Lung microvascular endothelial cell (primary cell): ENCODE results near the gene FAM3A. TPM values are rescaled to one million over a fixed set of nuclear protein-coding genes. Genes with fewer than 3 reads are reported as not detected.

Source experiments
- DNase-seq, 2 donors: peaks; one replicate each; pipeline versions ENCODE4 v3.0.0 to v3.0.0-alpha.2; 2010; ENCODE audit warnings: low read depth in 2 of 2
- total RNA-seq: library from RNA; depleted of rRNA; stranded (reverse); fragments of >200 nt; gene quantifications from 2 replicates; pipeline ENCODE4 v1.2.1, GENCODE V29; 2014

The FAM3A gene
- total RNA-seq, 1 donor from 2014 or later: 20.8 TPM

DNA sequence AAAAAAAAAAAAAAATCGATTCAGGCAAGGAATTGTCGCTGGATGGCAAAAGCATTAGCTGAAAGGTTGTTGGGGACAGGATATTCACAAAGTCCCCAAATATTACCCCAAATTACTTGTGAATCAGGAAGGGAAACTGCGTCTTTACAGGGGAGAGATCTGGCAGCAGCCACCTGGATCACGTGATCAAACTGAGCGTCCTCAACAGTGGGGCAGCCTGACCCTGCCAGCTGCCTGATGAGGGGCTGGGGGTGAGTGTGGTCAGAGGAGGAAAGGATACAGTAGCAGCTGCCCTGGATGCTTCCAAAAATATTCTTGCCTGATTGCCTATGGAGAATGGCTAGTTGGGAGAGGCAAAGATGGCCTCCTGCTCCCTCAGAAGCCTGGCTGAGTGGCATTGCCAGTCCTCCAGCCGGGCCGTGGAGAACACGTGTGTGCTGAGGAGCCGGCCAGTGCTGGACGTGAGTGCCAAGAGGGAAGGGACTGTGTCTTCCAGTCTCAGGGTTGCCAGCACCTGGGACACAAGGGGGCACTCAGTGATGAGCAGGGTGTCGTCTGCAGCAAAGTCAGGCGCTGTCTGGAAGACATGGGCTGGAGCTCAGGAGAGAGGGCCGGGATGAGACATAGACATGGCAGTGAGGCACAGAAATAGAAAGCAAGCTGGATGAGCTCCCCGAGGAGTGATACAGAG is 34.0 kb downstream of the FAM3A start:
- DNase-seq: no peak

GRCh38 chrX:154481195-154481594 is 34.8 kb downstream of the FAM3A start:
- DNase-seq: no peak

DNA sequence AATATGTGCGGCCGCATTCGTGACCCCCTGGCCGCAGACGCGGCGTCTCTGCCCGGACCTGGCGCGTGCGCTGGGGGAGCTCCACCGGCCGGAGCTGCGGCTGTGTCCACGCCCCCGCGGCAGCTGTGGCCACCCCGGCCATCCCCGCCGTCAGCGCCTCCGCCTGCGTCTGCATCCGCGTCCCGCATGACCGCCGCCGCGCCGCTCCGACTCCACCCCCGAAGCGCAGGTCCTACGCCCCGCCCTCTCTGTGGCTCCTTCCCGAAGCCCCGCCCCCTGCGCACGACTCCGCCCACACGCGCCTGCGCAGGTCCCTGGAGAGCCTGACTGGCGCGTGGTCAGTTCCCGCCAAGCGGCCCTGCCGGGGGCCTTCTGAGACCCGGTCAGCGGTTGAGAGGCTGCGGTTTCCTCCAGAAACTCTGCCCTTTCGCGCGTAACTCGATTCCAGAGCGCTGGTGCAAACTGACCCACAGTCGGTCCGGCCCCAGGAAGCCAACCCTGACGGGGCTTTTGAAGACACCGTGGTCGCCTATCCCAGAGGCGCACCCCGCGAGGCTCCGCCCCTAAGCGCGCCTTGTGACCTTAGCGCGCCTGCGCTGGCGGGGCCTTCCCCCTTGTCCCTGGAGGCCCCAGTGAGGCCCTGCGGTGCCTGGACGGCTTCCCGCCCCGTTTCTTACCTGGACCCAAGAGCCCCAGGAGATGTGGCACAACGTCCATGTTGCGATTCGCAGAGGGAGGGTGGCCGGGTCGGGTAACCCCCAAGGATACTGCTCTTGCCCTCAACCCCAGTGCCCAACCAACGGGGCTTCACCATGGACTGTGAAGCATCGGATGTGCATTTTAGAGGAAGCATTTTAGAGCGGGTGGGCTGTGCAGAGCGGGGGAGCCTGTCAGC is 37.1 kb downstream of the FAM3A start, which contains the start of gene LAGE3:
Gene LAGE3, minus strand, starts transcription at position 554 of the 895 bp plus-strand sequence. Its CDS starts 366 bp downstream, at position 188.
- DNase-seq: peak; percentile 93 to 96

DNA sequence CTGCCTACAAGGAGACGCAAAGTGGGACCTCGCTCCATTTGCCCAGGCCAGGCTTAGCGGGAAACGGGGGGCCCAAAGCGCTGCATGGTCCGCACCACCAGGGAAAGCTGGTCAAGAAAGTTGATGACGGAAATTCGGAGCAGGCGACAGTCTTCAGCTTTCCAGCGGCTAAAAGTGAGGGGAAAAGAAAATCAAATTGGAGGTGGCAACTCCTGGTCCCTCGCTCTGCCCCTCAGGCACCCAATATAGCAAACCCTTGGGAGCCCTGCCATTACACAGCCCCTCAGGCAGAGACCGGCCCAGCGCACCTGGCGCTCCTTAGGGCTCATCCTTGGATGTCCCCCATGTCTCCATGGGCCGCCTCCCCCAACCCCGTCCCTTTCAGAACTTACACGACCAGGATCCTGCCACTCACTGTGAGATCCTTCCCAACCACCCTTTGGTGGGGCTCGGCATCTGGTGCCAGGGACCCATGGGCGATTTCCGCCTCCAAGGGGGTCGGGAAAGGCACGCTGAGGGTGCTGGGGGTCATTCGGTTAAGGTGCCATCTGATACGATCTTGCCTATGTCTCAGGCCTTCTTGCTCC is 38.0 kb downstream of the FAM3A start:
- no peak for DNase-seq

- no peak for DNase-seq
Measured at GRCh38 chrX:154476821-154477220, 39.2 kb downstream of the FAM3A start.

DNA sequence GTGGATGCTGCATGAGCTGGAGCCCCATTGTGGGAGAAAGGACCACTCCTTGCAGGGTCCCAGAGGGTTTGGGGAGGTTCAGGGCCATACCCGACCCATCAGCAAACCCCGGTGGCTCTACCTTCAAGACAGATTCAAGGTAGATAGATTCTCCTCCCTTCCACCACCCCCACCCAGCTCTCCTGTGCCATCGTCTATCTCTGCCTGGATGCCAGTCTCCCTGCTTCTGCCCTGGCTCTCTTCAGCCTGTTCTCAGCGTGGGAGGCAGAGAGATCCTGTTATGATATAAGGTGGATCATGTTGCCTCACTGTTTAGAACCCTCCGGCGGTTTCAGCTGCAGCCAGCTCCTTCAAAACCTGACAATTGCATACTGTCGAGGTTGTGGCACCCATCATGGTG is 42.3 kb downstream of the FAM3A start:
- no peak for DNase-seq

GRCh38 chrX:154472685-154473632 is 43.1 kb downstream of the FAM3A start:
- no peak for DNase-seq

- no peak for DNase-seq
Measured at GRCh38 chrX:154471839-154472684, 44.0 kb downstream of the FAM3A start.

DNA sequence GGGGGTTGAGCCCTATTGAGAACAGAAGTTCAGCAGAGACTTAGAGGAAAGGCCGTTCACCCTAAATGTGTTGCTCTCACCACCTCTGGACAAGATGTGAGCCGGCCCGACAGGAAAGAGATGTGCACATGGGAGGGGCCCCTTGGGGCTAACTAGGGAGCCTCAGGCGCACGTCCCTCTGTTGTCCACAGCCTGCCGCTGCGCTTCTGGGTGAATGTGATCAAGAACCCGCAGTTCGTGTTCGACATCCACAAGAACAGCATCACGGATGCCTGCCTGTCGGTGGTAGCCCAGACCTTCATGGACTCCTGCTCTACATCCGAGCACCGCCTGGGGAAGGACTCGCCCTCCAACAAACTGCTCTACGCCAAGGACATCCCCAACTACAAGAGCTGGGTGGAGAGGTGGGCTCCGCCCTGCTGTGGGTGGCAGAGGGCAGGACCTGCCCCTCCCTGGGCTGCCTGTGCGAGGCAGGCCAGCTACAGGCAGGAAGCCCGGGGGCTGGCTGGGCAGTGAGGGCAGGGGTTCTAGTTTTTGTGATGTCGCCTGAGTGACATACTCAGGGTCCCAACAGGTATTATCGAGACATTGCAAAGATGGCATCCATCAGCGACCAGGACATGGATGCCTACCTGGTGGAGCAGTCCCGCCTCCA is 45.0 kb downstream of the FAM3A start:
- no peak for DNase-seq

DNA sequence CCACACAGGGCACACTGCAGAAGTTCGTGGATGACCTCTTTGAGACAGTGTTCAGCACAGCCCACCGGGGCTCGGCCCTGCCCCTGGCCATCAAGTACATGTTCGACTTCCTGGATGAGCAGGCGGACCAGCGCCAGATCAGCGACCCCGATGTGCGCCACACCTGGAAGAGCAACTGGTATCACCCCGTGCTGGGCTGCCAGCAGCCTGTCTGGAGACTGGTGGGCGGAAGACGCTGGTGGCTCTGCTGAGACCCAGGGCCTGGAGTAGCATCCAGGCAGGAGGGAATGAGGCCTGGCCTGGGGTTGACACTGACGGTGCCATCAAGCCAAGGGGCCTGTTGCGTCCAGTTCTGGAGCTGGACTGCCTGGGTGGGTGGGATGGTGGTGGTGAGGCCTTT is 45.6 kb downstream of the FAM3A start:
- no peak for DNase-seq

DNA sequence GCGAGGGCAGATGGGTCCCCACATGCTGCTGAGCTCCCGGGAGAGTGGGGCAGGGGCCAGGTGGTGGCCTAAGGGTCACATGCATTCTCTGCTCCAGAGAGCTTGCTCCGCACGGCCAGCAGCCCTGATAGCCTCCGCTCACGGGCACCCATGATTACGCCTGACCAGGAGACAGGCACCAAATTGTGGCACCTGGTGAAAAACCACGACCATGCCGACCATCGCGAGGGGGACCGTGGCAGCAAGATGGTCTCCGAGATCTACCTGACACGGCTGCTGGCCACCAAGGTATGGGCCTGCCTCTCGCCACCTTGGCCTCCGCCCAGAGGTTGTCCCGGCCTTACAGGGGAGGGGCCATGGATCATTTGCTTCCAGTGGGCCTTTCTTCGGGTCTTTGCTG is 46.2 kb downstream of the FAM3A start:
- no peak for DNase-seq

GRCh38 chrX:154469114-154469513 is 46.9 kb downstream of the FAM3A start:
- DNase-seq: no peak

DNA sequence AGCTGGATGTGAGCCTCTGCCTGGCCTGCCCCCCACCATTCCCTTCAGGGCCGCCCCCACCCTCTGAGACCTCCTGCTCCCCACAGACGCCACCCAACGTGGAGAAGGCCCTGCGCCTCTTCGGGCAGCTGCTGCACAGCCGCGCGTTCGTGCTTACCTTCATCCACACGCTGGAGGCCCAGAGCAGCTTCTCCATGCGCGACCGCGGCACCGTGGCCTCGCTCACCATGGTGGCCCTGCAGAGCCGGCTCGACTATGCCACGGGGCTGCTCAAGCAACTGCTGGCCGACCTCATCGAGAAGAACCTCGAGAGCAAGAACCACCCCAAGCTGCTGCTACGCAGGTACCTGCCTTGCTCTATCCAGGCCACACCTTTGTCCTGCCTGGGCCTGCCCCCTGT is 47.8 kb downstream of the FAM3A start:
- DNase-seq: no peak

- DNase-seq: no peak
Measured at GRCh38 chrX:154467556-154467955, 48.5 kb downstream of the FAM3A start.

DNA sequence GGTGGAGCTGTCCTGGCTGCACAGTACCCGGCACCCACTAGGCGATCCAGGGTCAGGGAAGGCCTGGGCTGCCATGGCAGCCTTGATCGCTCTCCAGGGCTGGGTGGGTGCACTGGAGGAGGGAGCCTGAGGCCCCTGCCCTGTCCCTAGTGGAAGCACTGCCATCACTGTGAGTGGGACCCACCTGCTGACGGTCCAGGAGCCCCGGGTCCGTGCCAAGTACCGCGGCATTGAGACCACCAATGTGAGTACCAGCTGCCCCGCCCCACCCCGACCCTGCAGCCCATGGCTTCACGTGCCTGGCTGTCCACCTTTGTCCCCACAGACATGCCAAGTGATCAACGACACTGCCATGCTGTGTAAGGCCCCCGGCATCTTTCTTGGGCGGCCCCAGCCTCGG is 49.1 kb downstream of the FAM3A start:
- DNase-seq: no peak

DNA sequence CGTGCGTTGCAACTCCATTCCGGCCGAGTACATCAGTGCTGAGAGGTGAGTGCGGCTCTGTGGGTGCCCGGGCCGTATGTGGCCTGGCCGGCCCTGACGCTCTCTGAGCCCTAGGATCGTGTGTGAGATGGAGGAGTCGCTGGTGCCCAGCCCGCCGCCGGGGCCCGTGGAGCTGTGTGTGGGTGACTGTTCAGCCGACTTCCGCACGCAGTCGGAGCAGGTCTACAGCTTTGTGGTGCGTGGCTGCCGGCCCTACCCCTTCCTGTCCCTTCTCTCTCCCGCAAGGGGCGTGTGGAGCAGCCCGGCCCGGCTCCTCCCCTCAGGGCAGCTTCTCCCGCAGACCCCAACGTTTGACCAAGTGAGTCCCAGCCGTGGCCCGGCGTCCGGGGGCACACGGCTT is 50.0 kb downstream of the FAM3A start:
- DNase-seq: no peak

- no peak for DNase-seq
Measured at GRCh38 chrX:154465601-154466000, 50.4 kb downstream of the FAM3A start.

DNA sequence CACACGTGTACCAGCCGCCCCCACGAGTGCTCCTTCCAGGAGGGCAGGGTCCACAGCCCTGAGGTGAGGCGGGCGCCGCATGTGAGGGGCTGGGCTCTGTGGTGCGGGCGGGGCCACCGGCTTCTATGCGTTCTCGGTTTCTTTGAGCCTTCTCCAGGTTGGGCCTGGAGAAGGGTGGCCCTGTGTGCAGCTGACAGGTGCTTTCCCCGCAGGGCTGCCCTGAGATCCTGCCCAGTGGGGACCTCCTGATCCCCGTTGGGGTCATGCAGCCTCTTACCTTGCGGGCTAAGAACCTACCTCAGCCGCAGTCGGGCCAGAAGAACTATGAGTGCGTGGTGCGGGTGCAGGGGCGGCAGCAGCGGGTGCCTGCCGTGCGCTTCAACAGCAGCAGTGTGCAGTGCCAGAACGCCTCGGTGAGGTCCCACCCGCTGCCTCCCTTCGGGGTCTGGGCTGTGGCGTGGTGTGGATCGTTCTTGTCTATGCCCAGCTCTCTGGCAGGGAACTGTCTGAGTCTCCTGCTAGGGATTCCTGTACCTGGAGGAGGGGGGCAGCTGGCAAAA is 51.1 kb downstream of the FAM3A start:
- DNase-seq: no peak

DNA sequence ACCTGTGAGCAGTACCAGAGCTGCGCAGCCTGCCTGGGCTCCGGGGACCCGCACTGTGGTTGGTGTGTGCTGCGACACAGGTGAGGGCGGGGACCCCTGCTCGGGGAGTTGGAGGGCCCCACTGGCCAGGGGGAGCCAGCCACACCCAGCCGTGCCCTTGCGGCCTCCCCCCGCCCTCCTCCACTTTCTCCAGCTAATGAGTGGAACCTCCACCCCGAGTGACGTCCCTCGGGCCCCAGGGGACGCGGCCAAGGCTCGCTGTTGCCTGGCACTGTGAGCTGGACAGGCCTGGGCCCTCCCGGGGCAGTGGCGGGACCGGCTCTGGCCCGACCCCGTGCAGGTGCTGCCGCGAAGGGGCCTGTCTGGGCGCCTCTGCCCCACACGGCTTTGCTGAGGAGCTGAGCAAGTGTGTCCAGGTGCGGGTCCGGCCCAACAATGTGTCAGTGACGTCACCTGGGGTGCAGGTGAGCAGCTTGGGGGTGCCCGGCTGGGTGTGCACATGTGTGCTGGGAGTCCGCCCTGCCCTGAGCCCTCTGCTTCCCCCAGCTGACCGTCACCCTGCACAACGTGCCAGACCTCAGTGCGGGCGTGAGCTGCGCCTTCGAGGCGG is 52.3 kb downstream of the FAM3A start:
- DNase-seq: no peak
